GM18505 (cell line): ENCODE measurements around the gene SPTAN1.
A peak's percentile ranks its signal among the peaks of the same experiment; 100 is the strongest.
"Not testable (repeated sequence)": the region's sequence is repeated elsewhere in the genome, so short reads cannot be mapped to it uniquely, and the experiment has no call there.

Source experiments
- ATAC-seq: cut with Tn5 transposase; IDR thresholded peaks from one replicate; pipeline ENCODE4 v1.9.1; 2021; ENCODE audit not compliant: unreplicated experiment
- POLR2A ChIP-seq: IDR thresholded peaks from 4 replicates; pipeline ENCODE4 v1.6.1; 2011; ENCODE audit warnings: borderline replicate concordance; ENCODE audit not compliant: insufficient read depth, insufficient read length; ENCODE audit errors: extremely low read depth

Gene SPTAN1

GRCh38 chr9:128552153-128552743 is at the start of gene SPTAN1:
TSS of gene SPTAN1 (plus strand) at chr9:128552587. CDS start at chr9:128566741, 14,154 bp downstream.
- TF ChIP-seq POLR2A = peak; percentile 99
- ATAC-seq = peak; percentile 76

DNA sequence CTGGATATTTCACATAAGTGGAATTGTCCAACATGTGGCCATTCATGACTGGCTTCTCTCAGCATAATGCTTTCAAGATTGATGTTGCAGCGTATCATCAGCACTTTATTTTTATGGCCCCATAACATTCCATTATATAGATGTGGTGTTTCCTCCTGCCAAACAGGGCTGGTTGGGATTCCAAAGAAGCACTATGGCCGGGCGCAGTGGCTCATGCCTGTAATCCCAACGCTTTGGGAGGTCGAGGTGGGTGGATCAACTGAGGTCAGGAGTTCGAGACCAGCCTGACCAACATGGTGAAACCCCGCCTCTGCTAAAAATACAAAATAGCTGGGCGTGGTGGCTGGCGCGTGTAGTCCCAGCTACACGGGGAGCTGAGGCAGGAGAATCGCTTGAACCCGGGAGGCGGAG is 49.0 kb upstream of the SPTAN1 start:
- ATAC-seq = not testable (repeated sequence)

- no peak for ATAC-seq
- no peak for TF ChIP-seq POLR2A
Measured at GRCh38 chr9:128503870-128504269, 48.5 kb upstream of the SPTAN1 start.

- peak; percentile 87 for TF ChIP-seq POLR2A
- ATAC-seq = peak; percentile 84
Measured at GRCh38 chr9:128504485-128505413, 47.6 kb upstream of the SPTAN1 start, which contains the start of gene GLE1. TSS of gene GLE1 (plus strand) at chr9:128504719. CDS start at chr9:128504806, 87 bp downstream.

DNA sequence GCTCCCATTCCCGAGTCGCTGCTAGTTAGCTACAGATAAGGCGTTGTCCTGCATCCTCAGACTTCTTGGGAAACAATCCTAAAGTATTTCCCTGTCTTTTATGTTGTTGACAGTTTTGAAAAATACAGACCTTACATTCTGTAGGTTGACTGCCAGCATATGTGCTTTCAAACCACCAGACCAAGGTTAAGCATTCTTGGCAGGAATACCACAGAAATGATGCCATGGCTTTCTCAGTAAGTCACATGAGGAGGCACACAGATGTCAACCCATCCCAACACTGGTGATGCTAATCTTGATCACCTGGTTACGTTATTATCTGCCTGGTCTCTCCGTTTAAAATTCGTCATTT is 47.0 kb upstream of the SPTAN1 start:
- no peak for ATAC-seq
- no peak for TF ChIP-seq POLR2A

- ATAC-seq = not testable (repeated sequence)
Measured at GRCh38 chr9:128505906-128506305, 46.5 kb upstream of the SPTAN1 start.

GRCh38 chr9:128512820-128513219 is 39.6 kb upstream of the SPTAN1 start:
- no peak for ATAC-seq
- TF ChIP-seq POLR2A = no peak

DNA sequence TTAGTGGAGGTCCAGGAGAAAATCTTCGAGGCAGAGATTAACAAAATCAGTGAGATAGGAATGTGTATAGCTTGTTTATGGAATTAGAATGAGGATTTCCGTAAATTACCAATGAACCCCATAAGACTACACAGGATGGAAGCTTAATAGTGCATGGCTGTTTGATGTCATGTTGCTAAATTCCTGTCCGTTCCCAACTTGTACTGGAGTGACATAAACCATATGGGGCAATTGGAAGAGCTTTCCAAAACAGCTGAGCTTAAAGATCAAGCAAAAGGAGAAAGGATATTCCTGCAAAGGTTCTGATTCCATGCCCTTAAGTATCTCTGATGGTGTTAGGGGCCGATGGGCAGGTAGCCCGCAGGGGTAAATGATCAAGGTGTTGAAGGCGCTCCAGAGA is 30.4 kb upstream of the SPTAN1 start:
- ATAC-seq = no peak
- TF ChIP-seq POLR2A = no peak

DNA sequence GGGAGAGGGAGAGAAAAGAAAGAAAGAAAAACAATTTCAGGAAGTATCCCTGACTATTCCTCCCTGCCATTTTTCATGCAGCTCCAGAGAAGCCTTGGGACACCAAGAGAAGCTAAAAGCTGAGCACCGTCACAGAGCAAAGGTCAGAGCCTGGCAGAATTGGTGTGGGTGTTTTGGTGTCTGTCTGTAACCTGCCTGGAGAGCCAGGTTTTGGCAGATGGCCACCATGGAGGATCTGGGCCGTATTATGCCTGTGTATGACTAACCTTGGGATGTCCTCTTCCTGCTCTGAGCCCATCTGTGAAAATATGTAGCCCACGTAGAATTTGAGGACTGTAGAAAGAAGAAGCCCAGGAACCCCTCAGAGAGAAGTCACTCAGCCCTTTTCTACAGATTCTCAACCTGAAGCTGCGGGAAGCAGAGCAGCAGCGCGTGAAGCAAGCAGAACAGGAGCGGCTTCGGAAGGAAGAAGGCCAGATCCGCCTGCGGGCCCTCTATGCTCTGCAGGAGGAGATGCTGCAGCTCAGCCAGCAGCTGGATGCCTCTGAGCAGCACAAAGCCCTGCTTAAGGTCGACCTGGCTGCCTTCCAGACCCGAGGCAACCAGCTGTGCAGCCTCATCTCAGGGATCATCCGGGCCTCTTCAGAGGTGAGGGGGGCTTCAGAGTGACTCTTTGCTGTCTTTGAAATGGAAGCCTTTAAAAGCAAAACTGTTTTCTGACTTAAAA is 29.0 kb upstream of the SPTAN1 start:
- no peak for TF ChIP-seq POLR2A

GRCh38 chr9:128526720-128527119 is 25.7 kb upstream of the SPTAN1 start:
- no peak for TF ChIP-seq POLR2A
- ATAC-seq = no peak

More for the DNA sequence above, 29.0 kb upstream of the SPTAN1 start:
- no peak for ATAC-seq

DNA sequence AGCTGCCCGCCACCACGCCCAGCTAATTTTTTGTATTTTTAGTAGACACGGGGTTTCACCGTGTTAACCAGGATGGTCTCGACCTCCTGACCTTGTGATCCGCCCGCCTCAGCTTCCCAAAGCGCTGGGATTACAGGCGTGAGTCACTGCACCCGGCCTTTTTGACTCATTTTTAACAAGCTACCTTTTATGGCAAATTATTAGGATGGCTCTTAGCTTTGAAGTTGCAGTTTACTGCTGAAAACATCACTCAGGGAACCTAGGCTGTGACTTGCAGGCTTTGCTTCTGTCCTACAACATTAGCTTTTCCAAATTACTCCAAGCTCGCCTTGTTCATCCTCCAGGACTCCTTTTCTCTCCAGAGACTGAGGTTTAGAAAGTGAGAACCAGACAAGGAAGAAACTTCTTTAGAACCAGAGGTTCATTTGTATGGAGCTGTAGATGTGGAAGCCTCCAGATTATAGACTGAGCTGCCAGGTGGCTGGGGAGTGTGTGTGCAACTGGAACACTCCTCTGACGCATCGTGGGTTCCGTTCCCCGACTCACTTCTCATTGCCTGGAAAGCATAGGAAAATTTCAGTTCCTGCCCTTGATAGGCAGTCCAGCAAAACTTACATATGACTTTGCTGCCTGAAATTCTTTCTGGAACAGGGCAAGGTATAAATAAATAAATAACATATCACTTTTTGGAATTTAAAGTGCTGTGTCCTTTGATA is 23.8 kb upstream of the SPTAN1 start:
- no peak for TF ChIP-seq POLR2A
- no peak for ATAC-seq

DNA sequence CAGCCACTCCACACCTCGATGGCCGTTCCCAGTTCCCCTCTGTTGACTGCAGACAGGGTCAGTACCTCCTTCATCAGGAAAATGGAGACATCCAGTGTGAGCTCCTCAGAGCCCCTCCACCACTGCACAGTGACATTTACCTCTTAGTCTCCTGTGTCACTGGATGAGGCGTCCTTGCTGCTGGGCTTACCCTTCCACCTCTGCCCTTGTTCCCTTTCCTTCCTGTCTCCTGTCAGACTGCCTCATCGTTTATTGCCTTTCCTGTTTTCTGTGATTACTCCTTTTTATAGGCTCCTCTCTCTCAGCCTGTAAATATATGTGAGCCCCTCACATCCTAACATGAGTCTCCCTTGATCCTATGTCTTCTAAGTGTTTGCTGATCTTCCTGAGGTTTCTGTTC is 23.2 kb upstream of the SPTAN1 start:
- TF ChIP-seq POLR2A = no peak
- no peak for ATAC-seq

GRCh38 chr9:128532581-128532980 is 19.8 kb upstream of the SPTAN1 start:
- ATAC-seq = no peak
- TF ChIP-seq POLR2A = no peak
